ENCODE measurements around the gene KCNQ5.

KCNQ5 gene

DNA sequence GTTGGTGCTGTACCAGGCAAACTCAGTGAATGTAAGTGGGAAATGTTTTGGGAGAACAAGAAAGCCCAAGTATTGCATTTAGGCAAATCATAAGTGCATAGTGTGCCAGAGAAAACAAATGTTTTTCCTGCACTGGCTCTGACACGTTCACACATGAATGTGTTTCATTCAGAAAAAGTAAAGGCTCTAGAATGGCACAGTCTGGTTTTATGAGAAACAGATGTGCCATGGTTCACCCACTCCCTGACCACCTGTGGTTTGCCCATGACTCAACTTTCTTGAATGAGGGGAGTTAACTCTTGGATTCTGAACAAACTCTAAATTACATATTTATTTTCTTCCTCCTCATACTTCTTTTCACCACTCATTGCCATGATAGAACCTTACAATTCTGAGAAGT, 126.9 kb downstream of the KCNQ5 start:
- no peak for DNase-seq

DNA sequence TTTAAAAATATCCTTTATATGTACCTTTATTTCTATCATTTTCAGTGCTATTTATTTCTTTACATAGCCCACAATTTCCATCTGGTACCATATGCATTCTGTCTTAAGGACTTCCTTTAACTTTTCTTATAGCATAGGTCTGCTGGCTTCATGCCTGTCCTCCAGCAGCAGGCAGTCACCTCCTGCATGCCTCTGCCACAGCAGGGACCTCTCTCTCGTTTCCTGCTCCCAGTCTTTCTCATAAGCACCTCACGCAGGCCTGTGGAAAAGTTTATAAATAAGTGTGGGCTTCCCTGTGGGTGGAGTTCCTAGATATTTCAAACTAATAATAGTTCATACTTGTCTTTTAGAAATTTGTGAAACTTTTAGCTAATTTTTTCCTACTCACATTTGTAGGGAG, 133.9 kb downstream of the KCNQ5 start:
- no peak for DNase-seq

DNA sequence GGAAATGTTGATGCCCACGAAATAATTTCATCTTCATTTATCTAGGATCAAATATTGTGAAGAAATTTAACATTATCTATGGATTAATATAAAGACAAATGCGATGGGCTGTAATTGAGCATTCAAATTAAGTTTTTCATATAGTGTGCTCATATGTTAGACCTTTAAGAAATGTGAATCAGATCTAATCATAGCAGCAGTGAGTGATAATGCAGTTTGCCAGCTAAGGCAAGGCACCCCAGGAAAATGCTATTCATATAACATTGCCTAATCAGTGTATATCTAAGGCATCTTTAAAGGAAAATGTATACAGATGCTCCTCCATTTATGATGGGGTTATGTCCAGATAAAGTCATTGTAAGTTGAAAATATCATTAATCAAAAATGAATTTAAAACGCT, 135.2 kb downstream of the KCNQ5 start:
- no peak for DNase-seq

GRCh38 chr6:72757926-72758325, 136.1 kb downstream of the KCNQ5 start:
- no peak for DNase-seq

- DNase-seq: no peak
Measured at GRCh38 chr6:72758901-72759300, 137.0 kb downstream of the KCNQ5 start.

GRCh38 chr6:72760114-72760793, 138.4 kb downstream of the KCNQ5 start:
- no peak for DNase-seq

- DNase-seq: no peak
Measured at GRCh38 chr6:72761761-72762160, 139.9 kb downstream of the KCNQ5 start.

DNA sequence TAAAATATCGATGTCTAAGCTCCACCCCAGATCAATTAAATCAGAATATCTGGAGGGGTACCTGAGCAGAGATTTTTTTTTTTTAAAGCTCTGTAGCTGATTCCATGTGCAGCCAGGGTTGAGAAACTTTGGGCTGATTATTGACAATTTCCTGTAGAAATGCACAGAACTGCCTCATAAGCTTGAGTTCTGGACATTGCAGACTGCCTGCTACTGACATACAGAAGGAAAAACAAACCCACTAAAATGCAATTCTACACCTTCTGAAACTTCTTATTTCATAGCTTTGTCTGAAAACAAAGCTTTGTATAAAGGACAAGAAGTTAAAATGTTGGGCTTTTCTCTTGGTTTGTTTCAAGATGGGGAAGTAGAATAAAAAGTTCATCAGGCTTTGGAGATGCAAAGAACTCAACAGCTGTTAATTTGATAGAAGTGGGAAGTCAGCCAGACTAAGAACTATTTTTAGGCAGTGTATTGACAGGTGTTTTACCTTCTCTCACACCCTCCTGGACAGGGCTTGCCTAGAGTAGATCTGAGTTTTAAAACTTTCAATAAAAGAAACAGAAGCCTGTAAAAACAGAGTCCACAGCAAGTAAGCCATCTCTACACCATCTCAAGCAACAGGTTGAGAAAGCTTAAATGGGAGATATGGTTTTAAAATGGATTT, 147.7 kb downstream of the KCNQ5 start:
- no peak for DNase-seq

- no peak for DNase-seq
Measured at GRCh38 chr6:72770959-72771358, 149.1 kb downstream of the KCNQ5 start.

GRCh38 chr6:72776456-72776855, 154.6 kb downstream of the KCNQ5 start:
- no peak for DNase-seq

DNA sequence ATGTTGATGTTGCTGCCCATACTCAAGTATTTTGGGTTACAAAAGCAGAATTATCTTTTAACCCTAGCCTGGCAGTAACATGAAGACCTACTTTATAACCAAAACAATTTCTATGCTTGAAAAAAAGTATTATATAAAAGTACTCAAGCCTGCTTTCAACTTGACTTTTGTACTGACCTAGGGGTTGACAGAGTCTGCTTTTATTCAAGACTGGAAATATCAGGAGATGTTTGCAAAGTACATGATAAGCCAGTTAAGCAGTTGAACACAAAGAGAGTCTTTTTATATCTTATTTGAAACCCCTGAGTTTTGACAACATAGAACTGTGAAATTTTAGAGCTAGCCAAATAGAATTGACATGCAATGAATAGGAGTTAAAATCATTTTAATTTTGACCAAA, 159.8 kb downstream of the KCNQ5 start:
- DNase-seq: no peak

DNA sequence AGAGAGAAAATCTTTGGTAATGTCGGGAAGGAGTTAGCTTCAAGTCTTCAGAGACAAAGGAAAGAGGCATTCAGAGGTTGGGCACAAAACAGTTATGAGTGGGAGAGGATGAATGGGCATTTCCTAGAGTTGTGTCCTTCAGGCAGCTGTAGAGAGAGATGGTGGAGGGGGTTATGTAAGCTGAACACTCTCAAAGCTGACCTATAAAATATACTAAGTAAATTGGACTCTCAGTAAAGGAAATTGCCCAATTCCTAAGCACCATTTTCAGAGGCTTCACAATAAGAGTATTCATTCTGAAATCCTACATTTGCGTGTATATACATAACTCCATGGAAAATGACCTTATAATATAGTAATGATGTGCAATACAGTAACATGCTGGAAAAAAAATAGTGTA, 161.2 kb downstream of the KCNQ5 start:
- no peak for DNase-seq

GRCh38 chr6:72783666-72784065, 161.8 kb downstream of the KCNQ5 start:
- DNase-seq: no peak

DNA sequence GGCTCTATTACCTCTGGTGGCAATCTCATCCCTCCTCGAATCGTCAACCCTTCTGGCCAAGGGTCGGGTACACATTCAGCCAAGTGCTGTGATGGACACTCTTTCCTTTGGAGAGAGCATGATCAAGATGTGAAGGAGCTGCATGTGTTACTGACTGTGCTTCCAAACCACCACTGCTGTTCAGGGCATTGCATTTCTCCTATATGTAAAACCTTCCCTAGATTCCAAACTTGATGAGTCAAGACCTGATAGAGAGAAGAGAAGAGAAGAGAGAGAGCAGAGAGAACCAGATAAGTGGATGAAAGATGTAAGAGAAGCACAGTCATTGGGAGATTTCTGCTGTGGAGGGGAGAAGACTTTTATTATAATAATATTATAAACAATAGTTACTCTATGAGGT, 162.2 kb downstream of the KCNQ5 start:
- no peak for DNase-seq

GRCh38 chr6:72784581-72784980, 162.7 kb downstream of the KCNQ5 start:
- DNase-seq: no peak

- no peak for DNase-seq
Measured at GRCh38 chr6:72787391-72788031, 165.6 kb downstream of the KCNQ5 start.

DNA sequence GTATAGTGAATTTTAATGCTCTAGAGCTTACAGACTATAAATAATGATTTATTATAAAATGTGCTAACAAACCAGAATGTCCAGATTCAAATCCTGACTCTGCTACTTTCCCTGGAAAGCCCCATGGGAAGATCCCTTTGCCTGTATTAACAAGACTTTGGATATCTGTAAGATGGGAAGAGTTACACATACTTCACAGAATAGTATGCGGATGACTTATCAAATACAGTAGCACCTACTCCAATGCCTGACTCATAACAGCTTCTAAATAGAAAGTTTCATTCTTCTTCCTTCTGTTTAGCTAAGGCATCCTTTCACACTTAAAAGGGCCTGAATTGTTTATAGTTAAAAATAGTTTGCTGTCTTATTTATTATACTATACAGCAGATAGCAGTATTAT, 166.3 kb downstream of the KCNQ5 start:
- no peak for DNase-seq

DNA sequence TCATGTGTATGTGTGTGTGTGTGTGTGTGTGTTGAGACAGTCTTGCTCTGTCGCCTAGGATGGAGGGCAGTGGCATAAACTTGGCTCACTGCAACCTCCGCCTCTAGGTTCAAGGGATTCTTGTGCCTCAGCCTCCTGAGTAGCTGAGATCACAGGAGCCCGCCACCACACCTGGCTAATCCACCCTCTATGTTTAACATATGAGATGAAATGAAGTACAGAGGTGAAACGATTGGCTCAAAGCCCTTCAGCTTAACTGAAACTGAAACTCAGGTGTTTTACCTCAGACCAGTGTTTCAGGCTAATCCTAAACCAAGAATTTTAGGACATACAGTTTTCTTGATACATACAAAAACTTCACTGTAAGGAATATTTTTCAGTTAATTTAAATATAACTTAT, 167.3 kb downstream of the KCNQ5 start:
- no peak for DNase-seq

DNA sequence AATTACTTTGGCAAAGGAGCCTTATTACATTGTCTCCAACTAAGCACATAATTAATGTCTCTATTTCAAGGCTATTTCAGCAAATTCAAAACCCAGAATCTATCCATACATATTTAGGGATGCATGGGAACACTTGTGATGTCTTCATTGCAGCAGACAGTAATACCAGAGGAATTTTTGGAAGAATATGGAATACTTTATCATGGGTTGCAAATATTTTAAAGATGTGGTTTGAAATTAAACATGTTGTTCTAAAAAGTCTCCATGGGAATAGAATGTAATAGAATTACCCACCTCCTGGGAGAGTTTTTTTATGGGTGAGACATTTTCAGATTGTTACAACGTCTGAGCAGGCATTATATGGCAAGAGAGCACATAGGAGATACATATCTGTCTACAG, 170.8 kb downstream of the KCNQ5 start:
- DNase-seq: no peak

- DNase-seq: no peak
Measured at GRCh38 chr6:72793641-72794395, 172.0 kb downstream of the KCNQ5 start.

DNA sequence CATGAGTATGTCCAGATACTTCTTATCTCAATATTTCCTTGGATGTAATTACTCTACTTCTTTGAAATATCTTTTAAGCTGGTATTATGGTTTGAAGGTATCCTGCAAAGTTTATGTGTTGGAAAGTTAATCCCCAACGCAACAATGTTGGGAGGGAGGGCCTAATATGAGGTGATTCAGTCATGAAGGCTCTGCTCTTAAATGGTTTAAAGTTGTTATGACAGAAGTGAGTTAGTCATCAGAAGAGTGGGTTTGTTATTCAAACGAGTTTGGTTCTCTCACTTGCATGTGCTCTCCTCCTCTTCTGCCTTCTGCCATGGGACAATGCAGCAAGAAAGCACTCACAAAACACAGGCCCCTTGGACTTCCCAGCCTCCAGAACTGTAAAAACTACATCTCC, 176.3 kb downstream of the KCNQ5 start:
- no peak for DNase-seq

DNA sequence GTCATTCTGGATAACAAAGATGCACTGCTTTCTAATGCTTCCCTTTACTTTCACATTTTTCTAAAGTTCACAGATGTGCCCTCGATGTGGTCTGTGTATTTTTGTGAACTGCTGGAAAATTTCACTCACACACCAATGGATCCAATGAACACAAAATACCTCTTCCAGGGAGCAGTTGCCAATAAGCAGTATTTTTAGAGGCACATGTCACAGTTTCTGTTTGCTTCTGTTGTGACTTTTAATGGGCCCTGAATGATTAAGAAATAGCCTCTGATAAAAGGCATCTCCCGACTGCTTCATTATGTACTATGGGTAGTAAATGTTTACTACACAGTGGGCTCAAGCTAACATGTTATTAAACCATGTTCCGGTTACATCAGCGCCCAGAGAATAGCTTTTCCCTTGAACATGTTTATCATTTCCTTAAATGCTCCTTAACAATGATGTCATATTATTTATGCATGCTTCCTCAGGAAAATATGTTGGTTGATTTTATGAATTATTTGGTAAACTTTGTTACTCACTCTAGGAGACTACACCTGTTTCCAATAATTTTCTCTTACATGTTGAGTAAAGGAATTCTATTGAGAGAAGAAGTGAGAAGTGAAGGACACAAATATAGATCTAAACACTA, 188.0 kb downstream of the KCNQ5 start:
- no peak for DNase-seq

DNA sequence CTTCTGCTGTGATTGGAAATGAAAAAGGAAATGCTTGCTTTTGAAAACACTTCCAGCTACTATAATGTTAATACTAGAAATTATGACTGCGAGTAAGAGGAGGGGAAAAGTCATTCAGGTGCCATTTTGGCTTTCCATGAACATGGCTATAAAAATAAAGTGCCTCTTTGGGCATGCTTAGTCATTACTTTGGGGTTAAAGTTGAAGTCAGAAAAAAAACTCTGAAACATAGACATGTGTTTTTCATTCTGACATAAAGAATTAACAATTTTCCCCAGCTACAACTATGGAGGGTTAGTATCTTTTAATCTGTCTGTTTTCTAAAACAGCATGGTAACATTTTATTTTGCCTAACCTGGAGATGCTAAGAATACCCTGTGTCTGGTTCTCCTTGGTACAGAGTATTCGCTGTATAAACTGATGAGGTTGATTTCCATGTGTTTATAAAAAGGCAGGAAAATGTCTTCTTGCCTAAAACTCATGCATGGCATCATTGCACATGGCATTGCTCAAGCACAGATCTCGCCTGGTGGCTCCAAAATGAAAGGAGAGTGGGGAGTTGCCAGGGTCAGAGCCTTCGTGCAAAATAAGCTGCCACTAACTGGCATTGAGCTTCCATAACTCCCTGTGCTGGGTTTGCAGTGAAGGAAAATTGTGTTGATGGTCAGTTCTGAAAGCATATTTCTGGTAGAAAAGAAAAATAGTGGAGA, 188.9 kb downstream of the KCNQ5 start:
- DNase-seq: no peak

All from NCI-H1436 treated with DMSO at 0.1 percent for 48 hours (cell line).